Activated naive CD4-positive, alpha-beta T cell treated with anti-CD3 and anti-CD28 coated beads, Interleukin-2, amount 10 ng/mL, durations not matched to agents 7 days and 5 days (primary cell): ENCODE results near the gene PDE4A.

Experiments
- CTCF ChIA-PET: fragments of 350-600 bp; sonication (Branson Sonifier 250); formaldehyde crosslinking; loops from one replicate; lab custom pipeline; 2021; ENCODE audit warnings: antibody characterized with exemption; lab: Charles Lee
- DNase-seq: peaks from one replicate; pipeline ENCODE4 v3.0.0-alpha.2; 2020
- H3K27ac Mint-ChIP-seq: one replicate; pipeline ENCODE4 v1.8.0; 2021; ENCODE audit warnings: mild to moderate bottlenecking, moderate library complexity, mixed read lengths
- H3K27me3 Mint-ChIP-seq: one replicate; pipeline ENCODE4 v1.8.0; 2021; ENCODE audit warnings: mild to moderate bottlenecking, mixed read lengths
- H3K36me3 Mint-ChIP-seq: one replicate; pipeline ENCODE4 v1.8.0; 2021; ENCODE audit warnings: mixed read lengths
- H3K4me1 Mint-ChIP-seq: one replicate; pipeline ENCODE4 v1.8.0; 2021; ENCODE audit warnings: mixed read lengths
- H3K4me3 Mint-ChIP-seq: one replicate; pipeline ENCODE4 v1.8.0; 2021; ENCODE audit warnings: mild to moderate bottlenecking, moderate library complexity, mixed read lengths
- H3K9me3 Mint-ChIP-seq: one replicate; pipeline ENCODE4 v1.8.0; 2021; ENCODE audit warnings: mixed read lengths

PDE4A gene

DNA sequence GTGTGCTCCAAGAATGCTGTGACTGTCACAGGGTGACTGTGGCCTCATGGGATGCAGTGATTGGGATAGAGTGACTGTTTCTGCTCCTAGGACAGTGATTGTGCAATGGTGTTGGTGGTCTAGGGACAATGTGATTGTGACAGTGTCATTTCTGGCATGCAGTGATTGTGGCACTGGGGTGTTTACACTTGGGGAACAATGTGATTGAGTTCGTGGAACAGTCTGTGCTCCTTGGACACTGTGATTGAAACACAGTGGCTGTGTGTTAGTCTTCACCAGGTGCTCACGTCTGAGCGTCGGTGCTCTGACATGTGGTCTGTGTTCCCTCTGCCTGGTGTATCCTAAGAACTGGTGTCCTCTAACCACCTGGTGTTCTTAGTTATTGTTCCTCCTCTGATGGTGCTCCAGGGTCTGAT lies 1.7 kb downstream of the PDE4A start:
- H3K9me3 Mint-ChIP-seq = no peaks in the 10 kb centered on the region
- peaks cover 94% of the 10 kb centered on the region for H3K27me3 Mint-ChIP-seq
- H3K4me3 Mint-ChIP-seq = peak overlapping the region; percentile 77
- peak overlapping the region; percentile 31 for H3K27ac Mint-ChIP-seq
- peaks cover 81% of the 10 kb centered on the region for H3K4me1 Mint-ChIP-seq
- H3K36me3 Mint-ChIP-seq = peaks cover 12% of the 10 kb centered on the region
- no peak for DNase-seq
- CTCF ChIA-PET = interaction anchor here (1.0 to 16.2 kb wide), 8 partner anchors 8 to 152 kb away, joined by 3 to 382 read pairs (median 6); partner anchors contain the start of genes CDC37, ICAM1 and ICAM4

DNA sequence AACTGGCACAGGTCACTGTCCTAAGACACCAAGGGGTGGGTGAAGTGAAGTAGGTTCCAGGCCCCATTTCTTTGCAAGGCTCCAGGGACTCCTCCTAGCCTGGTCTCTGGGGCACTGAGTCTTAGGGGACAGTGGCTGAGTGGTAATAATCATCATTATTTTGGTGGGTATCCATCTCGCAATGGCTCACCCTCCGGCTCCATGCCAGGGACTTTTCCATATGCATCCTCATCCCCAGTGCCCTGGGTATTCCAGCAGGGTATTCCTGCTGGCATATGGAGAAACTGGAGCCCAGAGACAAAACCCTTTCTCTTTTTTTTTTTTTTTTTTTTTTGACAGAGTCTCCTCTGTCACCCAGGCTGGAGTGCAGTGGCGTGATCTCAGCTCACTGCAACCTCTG lies 2.5 kb downstream of the PDE4A start:
- no peaks in the 10 kb centered on the region for H3K9me3 Mint-ChIP-seq
- no peak overlapping the region for H3K27ac Mint-ChIP-seq
- peak overlapping the region; percentile 77 for H3K4me3 Mint-ChIP-seq
- DNase-seq = no peak
- H3K27me3 Mint-ChIP-seq = peaks cover 89% of the 10 kb centered on the region
- H3K36me3 Mint-ChIP-seq = peaks cover 15% of the 10 kb centered on the region
- CTCF ChIA-PET = interaction anchor here (1.2 to 16.2 kb wide), 5 partner anchors 10 to 56 kb away, joined by 3 to 382 read pairs (median 21); partner anchors contain the start of gene CDC37
- peaks cover 85% of the 10 kb centered on the region for H3K4me1 Mint-ChIP-seq

DNA sequence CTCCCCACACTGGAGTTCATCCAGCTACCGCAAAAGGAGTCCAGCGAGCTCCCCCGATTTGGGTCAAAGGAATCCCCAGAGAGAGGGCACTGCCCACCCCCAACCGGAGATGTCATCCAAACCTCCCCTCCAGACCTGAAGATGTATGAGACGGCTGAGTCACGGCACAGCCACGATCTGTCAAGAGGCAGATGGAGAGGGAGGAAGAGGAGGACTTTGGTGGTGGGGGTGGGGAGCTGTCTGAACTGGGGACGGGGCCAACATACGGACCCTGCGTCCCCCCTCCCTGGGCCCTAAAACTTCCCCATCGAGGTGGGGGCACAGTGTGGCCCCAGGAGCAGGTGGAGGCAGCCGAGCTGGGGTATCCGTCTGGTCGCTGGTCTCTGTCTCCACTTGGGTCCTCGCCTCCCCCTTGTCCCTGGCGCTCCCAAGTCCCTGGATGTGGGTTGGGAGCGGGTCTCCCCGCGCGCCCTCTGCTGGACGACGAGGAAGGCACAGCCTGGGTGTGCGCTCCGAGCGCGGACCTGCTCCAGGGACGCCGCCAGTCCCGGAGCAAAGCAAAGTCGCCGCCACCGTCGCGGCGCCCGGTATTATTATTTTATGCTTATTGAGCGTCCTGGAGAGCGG lies 3.8 kb downstream of the PDE4A start:
- peaks cover 88% of the 10 kb centered on the region for H3K4me1 Mint-ChIP-seq
- H3K9me3 Mint-ChIP-seq = no peaks in the 10 kb centered on the region
- H3K27me3 Mint-ChIP-seq = peaks cover 89% of the 10 kb centered on the region
- H3K4me3 Mint-ChIP-seq = peak overlapping the region; percentile 71
- DNase-seq = peak; percentile 81
- CTCF ChIA-PET = interaction anchor here (0.6 to 16.2 kb wide), 6 partner anchors 11 to 174 kb away, joined by 3 to 382 read pairs (median 12); partner anchors contain the start of gene CDC37
- H3K36me3 Mint-ChIP-seq = peaks cover 21% of the 10 kb centered on the region
- H3K27ac Mint-ChIP-seq = peak overlapping the region; percentile 73

DNA sequence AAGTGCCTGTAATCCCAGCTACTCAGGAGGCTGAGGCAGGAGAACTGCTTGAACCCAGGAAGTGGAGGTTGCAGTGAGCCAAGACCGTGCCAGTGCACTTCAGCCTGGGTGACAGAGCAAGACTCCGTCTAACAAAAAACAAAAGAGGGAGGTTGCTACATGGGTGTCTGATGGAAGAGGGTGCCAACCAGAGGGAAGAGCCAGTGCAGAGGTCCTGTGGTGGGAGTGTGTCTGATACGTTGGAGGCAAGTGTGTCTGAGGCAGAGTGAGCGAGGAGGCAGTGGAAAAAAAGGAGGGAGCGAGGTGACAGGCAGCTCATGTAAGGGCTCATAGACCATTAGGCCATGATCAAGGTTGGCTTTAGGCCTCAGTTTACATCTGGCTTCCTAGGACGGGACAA lies 6.8 kb downstream of the PDE4A start:
- peak overlapping the region; percentile 84 for H3K27ac Mint-ChIP-seq
- H3K9me3 Mint-ChIP-seq = no peaks in the 10 kb centered on the region
- CTCF ChIA-PET = interaction anchor here (0.8 to 16.2 kb wide), 6 partner anchors 9 to 158 kb away, joined by 3 to 382 read pairs (median 16); partner anchors contain the start of gene CDC37
- DNase-seq = no peak
- no peak overlapping the region for H3K4me3 Mint-ChIP-seq
- peaks cover 89% of the 10 kb centered on the region for H3K27me3 Mint-ChIP-seq
- H3K36me3 Mint-ChIP-seq = peaks cover 34% of the 10 kb centered on the region
- peaks cover 89% of the 10 kb centered on the region for H3K4me1 Mint-ChIP-seq

DNA sequence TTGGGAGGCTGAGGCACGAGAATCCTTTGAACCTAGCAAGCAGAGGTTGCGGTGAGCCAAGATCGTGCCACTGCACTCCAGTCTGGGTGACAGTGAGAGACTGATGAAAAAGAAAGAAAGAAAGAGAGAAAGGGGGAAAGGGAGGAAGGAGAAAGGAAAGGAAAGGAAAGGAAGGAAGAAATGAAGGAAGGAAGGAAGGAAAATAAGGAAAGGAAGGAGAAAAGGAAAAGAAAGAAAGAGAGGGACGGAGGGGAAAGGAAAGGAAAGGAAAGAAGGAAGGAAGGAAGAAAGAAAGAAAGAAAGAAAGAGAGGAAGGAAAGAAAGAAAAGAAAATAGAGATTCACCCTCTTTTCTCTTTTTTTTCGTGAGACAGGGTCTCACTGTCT lies 8.7 kb downstream of the PDE4A start:
- DNase-seq = no peak
- peaks cover 34% of the 10 kb centered on the region for H3K36me3 Mint-ChIP-seq
- no peaks in the 10 kb centered on the region for H3K9me3 Mint-ChIP-seq
- no peak overlapping the region for H3K4me3 Mint-ChIP-seq
- H3K4me1 Mint-ChIP-seq = peaks cover 85% of the 10 kb centered on the region
- CTCF ChIA-PET = interaction anchor here (0.9 to 16.2 kb wide), 5 partner anchors 8 to 55 kb away, joined by 3 to 382 read pairs (median 6); partner anchors contain the start of gene CDC37
- H3K27ac Mint-ChIP-seq = peak overlapping the region; percentile 84
- H3K27me3 Mint-ChIP-seq = peaks cover 88% of the 10 kb centered on the region

DNA sequence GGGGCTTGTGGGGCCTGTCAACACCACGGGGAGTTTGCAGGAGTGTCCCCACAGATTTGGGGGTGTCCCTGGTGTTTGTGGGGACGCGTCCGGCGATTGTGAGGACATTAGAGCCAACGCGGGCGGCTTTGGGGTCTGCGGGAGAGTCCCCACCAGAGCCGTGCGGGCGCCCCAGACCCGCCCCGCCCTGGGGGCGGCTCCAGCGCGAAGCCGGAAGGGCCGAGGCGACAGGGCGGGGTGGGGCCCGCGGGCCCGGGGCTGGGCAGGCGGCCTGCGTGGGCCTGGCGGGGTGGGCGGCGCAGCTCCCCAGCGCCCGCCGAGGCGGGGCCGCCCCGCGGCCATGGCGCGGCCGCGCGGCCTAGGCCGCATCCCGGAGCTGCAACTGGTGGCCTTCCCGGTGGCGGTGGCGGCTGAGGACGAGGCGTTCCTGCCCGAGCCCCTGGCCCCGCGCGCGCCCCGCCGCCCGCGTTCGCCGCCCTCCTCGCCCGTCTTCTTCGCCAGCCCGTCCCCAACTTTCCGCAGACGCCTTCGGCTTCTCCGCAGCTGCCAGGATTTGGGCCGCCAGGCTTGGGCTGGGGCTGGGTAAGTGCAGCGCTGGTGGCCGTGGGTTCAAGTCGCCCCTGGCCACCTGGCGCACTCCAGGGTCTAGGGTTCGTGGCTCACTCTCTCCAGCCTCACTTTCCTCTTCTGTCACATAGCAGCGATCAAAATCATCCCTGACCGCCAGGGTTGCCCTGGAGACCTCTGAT lies 10.3 kb downstream of the PDE4A start:
- peaks cover 75% of the 10 kb centered on the region for H3K4me1 Mint-ChIP-seq
- H3K27me3 Mint-ChIP-seq = peaks cover 79% of the 10 kb centered on the region
- no peak for DNase-seq
- H3K4me3 Mint-ChIP-seq = peak overlapping the region; percentile 72
- CTCF ChIA-PET = interaction anchor here (1.9 to 5.9 kb wide), 2 partner anchors 9 to 14 kb away, joined by 6 to 47 read pairs; no protein-coding TSS in a partner anchor
- H3K27ac Mint-ChIP-seq = peak overlapping the region; percentile 60
- peaks cover 30% of the 10 kb centered on the region for H3K36me3 Mint-ChIP-seq
- H3K9me3 Mint-ChIP-seq = no peaks in the 10 kb centered on the region

DNA sequence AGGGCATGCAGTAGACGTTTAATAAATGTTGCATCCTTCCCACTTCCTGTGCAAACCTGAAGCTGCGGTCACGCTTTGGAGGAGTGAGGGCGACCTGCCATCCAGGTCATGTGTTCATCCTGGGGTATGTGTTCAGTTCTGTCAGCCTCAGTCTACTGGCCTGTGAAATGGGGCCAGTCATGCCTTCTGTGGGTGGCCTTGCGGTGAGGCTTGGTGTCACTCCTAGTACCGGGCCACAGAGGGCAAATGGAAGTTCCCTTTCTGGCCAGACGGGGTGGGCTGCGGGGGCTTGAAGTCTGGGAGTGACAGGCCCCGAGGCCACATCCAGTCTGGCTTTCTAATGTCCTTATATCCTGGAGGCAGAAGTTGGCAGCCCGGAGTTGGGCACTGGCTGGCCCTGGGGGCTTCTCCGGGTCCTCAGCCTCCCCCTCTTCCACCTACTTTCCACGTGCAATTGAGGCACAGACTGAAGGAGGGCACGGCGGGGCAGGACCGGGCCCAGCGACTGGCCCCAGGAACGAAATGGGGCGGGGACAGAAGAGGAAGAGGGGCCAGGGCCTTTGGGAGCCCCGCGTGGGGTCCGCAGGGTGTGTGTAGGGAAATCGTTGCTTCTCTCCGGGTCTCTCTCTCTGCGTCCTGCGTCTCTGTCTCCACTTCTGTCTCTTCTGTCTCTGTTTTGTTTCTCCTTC lies 11.1 kb downstream of the PDE4A start:
- no peaks in the 10 kb centered on the region for H3K9me3 Mint-ChIP-seq
- peaks cover 30% of the 10 kb centered on the region for H3K36me3 Mint-ChIP-seq
- H3K4me3 Mint-ChIP-seq = peak overlapping the region; percentile 72
- peaks cover 74% of the 10 kb centered on the region for H3K27me3 Mint-ChIP-seq
- CTCF ChIA-PET = interaction anchor here (5.9 kb wide), 1 partner anchor 15 kb away, joined by 47 read pairs; no protein-coding TSS in a partner anchor
- DNase-seq = peak; percentile 52
- peak overlapping the region; percentile 60 for H3K27ac Mint-ChIP-seq
- peaks cover 77% of the 10 kb centered on the region for H3K4me1 Mint-ChIP-seq

DNA sequence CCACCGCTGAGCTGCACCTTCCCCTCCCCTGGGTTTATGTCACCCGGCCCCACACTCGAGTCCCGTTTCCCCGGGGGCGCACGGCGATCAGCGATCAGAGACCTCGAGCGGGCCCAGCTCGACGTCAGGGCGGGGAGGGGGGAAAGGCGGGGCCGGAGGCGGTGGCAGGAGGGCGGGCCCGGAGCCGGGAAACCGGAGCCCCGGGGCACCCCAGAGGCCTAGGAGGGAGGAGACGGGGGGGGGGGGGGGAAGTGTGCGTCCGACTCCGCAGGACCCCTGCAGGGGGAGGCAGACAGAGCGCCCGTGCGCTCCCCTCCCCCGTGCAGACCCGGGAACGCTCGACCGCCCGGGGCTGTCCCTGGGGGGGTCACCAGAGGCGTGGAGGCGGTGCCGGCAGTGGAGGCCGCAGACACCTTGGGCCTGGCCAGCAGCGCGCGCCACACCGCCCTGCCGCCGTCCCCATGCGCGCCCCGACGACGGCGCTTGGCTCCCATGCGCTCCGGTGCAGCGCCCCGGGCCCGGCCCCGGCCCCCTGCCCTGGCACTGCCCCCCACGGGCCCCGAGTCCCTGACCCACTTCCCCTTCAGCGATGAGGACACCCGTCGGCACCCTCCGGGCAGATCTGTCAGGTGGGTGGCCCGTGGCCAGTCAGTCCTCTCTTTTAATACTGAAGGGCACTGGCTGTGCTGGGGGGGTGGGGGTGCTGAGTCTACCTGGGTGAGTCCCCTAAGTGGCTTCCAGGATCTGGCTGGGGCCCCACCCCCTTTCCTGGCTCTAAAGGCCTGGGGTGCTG lies 11.8 kb downstream of the PDE4A start:
- Mint-ChIP-seq H3K27ac (no peak overlapping the region), H3K27me3 (peaks cover 67% of the 10 kb centered on the region), H3K4me1 (peaks cover 69% of the 10 kb centered on the region), H3K9me3 (no peaks in the 10 kb centered on the region), H3K4me3 (peak overlapping the region; percentile 72), H3K36me3 (peaks cover 29% of the 10 kb centered on the region)
- peak; percentile 77 for DNase-seq
- CTCF ChIA-PET = interaction anchor here (0.6 to 5.9 kb wide), 3 partner anchors 12 to 28 kb away, joined by 3 to 47 read pairs (median 5); partner anchors contain the start of gene PDE4A

DNA sequence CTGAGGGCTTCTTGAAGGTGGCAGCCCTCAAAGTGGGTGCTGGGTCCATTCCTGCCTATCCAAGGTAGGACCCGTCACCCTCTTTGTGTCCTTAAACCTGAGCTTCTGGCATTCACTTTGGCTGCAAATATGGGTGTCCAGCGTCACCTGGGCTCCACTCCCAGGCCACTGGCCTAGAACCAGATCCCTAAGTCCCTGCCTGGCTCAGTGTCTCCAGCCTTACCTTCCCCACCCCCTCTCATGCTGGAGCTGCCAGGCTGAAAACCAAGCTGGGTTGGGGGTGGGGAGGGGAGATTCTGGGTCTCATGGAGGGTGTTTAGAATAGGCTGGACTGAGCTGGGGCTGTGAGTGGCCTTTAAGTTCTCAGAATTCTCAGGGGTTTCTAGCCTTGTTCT lies 12.4 kb downstream of the PDE4A start:
- Mint-ChIP-seq H3K27ac (no peak overlapping the region), H3K9me3 (no peaks in the 10 kb centered on the region), H3K36me3 (peaks cover 28% of the 10 kb centered on the region), H3K4me3 (peak overlapping the region; percentile 42), H3K4me1 (peaks cover 63% of the 10 kb centered on the region), H3K27me3 (peaks cover 64% of the 10 kb centered on the region)
- CTCF ChIA-PET = interaction anchor here (1.2 kb wide), 1 partner anchor 29 kb away, joined by 5 read pairs; no protein-coding TSS in a partner anchor
- no peak for DNase-seq

DNA sequence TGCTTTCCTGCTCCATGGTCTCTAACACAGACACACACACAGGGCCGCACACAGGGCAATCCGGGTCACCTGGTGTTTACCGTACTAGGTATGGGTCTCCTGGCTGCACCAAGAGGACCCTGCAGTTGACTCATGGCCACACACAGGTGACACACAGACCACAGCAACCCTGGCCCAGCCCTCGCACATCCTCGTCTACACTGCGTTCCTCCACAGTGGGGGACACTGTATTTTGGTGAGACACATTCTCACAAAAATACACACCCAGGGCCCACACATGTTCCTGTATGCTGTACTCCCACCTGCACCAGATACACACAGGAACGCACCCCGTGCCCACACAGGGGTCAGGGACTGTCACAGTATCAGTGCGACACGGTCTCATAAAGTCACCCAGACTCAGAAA lies 12.8 kb downstream of the PDE4A start:
- Mint-ChIP-seq H3K27ac (no peak overlapping the region), H3K9me3 (no peaks in the 10 kb centered on the region), H3K36me3 (peaks cover 25% of the 10 kb centered on the region), H3K4me1 (peaks cover 59% of the 10 kb centered on the region), H3K27me3 (peaks cover 62% of the 10 kb centered on the region), H3K4me3 (peak overlapping the region; percentile 42)
- CTCF ChIA-PET = interaction anchor here (1.2 to 5.0 kb wide), 2 partner anchors 11 to 29 kb away, joined by 5 to 40 read pairs; partner anchors contain the start of gene PDE4A
- no peak for DNase-seq

DNA sequence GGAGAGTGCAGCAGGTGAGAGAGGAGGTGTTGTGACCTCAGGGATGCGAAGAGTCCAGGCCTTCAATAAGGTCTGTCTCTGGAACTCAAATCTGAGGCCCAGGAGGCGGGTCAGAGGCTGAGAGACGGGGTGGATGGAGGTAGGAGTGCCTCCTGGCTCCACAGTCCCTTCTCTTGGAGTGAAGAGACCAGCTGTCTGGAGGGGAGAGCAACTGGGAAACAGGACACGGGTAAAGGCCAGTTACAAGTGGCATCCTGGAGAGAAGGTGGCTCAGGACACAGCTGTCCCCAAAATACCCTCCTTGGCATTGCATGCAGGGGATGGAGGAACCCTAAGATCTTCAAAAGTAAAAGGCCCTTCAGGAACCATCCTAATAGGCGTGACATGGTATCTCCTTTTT lies 19.2 kb downstream of the PDE4A start:
- Mint-ChIP-seq H3K27me3 (peaks cover 10% of the 10 kb centered on the region), H3K4me1 (peaks cover 12% of the 10 kb centered on the region), H3K36me3 (peaks cover 4% of the 10 kb centered on the region), H3K4me3 (no peak overlapping the region), H3K27ac (no peak overlapping the region), H3K9me3 (no peaks in the 10 kb centered on the region)
- CTCF ChIA-PET = no interaction called here
- DNase-seq = no peak

DNA sequence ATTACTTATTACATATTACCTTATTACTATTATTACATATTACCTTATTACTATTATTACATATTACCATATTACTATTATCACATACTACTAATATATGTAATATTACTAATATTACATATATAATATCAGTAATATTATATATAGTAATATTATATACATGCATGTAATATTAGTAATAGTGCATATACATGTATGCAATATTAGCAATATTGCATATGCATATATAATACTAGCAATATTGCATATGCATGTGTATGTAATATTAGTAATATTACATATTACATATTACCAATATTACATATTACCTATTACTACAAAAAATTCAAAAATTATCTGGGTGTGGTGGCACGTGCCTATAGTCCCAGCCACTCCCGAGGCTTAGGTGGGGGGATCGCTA lies 22.4 kb downstream of the PDE4A start:
- no peak for DNase-seq
- no peak overlapping the region for H3K27ac Mint-ChIP-seq
- peaks cover 8% of the 10 kb centered on the region for H3K27me3 Mint-ChIP-seq
- CTCF ChIA-PET = no interaction called here
- H3K9me3 Mint-ChIP-seq = no peaks in the 10 kb centered on the region
- no peak overlapping the region for H3K4me3 Mint-ChIP-seq
- H3K36me3 Mint-ChIP-seq = peaks cover 5% of the 10 kb centered on the region
- peaks cover 3% of the 10 kb centered on the region for H3K4me1 Mint-ChIP-seq

DNA sequence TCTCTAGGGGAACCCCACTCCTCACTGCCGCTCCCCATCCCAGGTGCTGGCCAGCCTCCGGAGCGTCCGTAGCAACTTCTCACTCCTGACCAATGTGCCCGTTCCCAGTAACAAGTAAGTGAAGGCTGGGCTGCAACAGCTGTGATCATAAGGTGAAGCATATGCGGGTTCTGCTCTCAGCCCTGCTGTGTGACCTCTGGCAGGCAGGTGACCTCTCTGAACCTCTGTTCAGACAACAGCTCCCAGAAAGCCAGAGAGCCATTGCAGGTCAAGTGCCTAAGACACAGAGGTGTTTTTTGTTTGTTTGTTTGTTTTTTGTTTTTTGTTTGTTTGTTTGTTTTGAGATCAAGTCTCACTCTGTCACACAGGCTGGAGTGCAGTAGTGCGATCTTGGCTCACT lies 28.7 kb downstream of the PDE4A start:
- H3K27me3 Mint-ChIP-seq = peaks cover 7% of the 10 kb centered on the region
- no peak overlapping the region for H3K27ac Mint-ChIP-seq
- no peaks in the 10 kb centered on the region for H3K9me3 Mint-ChIP-seq
- CTCF ChIA-PET = no interaction called here
- peaks cover 13% of the 10 kb centered on the region for H3K4me1 Mint-ChIP-seq
- no peak for DNase-seq
- H3K4me3 Mint-ChIP-seq = no peak overlapping the region
- peaks cover 11% of the 10 kb centered on the region for H3K36me3 Mint-ChIP-seq
